GM12864 (cell line): ENCODE measurements around the gene ACOD1.

ENCODE experiments used
- DNase-seq: peaks from one replicate; pipeline ENCODE4 v3.0.0-alpha.2; 2011; ENCODE audit warnings: low read depth
- H3K4me3 ChIP-seq: 2 replicates; pipeline ENCODE4 v1.5.1; 2011; ENCODE audit warnings: mild to moderate bottlenecking, low read depth, low read length, control low read depth
- TF ChIP-seq, protein P1 (sequence below): IDR thresholded peaks from 2 replicates; pipeline ENCODE4 v1.5.1; 2011; ENCODE audit warnings: low read depth, mild to moderate bottlenecking, moderate library complexity, low read length, control low read depth, inconsistent platforms; ENCODE audit errors: missing control alignments

The ACOD1 gene

GRCh38 chr13:77000475-77000874, 52.2 kb downstream of the ACOD1 start:
- TF ChIP-seq, protein P1, sequence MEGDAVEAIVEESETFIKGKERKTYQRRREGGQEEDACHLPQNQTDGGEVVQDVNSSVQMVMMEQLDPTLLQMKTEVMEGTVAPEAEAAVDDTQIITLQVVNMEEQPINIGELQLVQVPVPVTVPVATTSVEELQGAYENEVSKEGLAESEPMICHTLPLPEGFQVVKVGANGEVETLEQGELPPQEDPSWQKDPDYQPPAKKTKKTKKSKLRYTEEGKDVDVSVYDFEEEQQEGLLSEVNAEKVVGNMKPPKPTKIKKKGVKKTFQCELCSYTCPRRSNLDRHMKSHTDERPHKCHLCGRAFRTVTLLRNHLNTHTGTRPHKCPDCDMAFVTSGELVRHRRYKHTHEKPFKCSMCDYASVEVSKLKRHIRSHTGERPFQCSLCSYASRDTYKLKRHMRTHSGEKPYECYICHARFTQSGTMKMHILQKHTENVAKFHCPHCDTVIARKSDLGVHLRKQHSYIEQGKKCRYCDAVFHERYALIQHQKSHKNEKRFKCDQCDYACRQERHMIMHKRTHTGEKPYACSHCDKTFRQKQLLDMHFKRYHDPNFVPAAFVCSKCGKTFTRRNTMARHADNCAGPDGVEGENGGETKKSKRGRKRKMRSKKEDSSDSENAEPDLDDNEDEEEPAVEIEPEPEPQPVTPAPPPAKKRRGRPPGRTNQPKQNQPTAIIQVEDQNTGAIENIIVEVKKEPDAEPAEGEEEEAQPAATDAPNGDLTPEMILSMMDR, result no peak
- DNase-seq, result no peak
- no peak overlapping the region for H3K4me3 ChIP-seq

- no peak overlapping the region for H3K4me3 ChIP-seq
- no peak for DNase-seq
- TF ChIP-seq, protein P1, result no peak
Measured at GRCh38 chr13:77001540-77001939, 53.2 kb downstream of the ACOD1 start.

DNA sequence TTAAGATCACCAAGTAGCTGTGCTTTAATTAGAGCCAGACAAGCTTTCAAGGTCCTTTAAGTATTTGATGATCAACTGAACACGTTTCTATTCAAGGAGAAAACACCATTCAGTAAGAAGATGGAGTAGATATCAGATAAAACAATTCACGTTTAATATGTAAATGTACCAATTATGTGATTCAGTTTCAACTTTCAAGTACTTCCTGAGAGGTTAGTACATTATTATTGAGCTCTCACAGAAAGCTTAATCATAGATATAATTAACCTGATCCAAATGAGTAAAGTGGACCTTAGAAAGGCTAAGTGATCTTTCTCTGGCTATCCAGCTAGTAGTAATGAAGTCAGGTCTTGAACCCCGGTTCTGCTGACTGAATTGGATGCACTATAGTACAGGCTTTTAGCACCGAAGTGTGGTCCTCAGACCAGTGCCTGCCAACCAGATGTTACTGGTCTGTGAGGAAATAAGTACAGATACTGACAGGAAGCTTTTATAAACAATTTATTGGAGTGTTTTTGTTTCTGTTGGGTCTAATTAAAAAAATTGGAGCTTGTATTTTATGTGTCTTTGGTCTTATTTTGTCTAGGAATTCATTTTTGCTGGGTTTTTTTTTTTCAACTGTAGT, 53.8 kb downstream of the ACOD1 start:
- no peak overlapping the region for H3K4me3 ChIP-seq
- TF ChIP-seq, protein P1, result no peak
- no peak for DNase-seq

DNA sequence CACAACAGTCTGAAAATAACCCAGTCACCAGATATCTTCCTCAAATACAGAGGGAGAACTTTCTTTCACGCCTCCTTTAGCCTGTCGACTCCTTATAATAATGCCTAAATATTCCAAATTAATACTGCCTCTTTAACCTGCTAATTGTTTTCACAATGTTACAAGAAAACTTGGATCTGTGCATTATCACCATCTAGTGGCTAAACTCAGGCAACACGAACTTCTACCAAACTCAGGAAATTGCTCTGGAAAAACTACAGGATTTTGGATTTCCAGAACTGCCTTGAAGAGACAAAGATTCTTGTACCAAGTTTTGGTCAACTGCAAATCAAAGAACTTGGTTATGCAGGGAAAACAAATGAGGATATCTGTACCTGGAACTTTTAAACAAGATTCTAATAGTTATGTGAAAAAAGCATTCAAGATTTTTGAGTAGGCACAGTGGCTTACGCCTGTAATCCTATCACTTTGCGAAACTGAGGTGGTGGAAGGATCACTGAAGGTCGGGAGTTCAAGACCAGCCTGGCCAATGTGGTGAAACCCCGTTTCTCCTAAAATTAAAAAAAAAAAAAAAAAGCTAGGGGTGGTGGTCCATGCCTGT, 54.4 kb downstream of the ACOD1 start:
- no peak overlapping the region for H3K4me3 ChIP-seq
- TF ChIP-seq, protein P1, result peak; percentile 58
- DNase-seq, result no peak
